Measurements from ENCODE around the gene PLAAT1.

Gene PLAAT1

DNA sequence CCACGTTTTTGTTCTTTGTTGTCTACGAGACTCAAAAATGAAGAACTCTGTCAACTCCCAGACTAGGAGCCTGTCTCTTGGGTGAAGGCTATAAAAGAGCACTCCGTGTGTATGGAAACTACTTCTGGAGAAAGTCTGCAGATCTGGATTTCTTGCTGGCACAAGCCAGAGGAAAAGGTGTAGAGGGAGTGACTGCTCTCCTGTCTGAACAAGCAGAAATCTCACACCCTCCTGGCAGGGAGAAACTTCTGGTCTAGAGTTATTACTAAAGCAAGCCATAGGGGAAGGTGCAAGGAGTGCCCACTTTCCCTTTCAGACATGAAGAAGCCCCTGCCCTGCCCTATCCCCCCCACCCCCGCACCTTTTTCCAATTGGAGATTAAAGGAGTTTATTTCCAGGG lies 9.5 kb downstream of the PLAAT1 start:
- no peak for DNase-seq

DNA sequence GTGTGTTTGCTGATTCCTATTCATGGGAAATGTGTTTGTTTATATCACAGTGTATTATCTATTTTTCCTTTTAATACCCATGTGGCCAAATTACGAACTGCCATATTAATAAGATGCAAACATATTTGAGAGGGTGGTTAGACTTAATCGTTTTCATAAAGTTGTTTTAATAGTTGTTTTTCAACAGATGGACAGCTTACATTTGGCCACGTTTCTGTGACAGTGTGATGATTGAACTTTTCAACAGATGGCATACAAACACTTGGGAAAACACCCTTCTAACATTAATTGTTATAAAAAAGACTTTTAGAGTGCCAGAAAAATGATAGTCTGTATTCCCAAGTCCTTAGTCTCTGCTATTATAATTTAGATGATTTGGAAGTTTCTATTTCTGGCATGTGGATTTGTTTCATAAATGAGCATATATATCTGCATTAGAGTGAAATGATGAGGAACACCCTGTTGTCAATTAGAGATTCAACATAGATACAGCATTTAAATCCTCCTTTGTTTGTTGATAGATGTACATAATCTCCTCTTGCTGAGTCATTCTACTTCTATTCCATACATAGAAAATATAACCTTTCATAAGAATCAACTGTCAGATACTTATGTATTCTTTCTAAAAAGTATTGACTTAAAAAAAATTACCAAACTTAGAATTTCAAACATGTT lies 13.1 kb downstream of the PLAAT1 start:
- DNase-seq: no peak

DNA sequence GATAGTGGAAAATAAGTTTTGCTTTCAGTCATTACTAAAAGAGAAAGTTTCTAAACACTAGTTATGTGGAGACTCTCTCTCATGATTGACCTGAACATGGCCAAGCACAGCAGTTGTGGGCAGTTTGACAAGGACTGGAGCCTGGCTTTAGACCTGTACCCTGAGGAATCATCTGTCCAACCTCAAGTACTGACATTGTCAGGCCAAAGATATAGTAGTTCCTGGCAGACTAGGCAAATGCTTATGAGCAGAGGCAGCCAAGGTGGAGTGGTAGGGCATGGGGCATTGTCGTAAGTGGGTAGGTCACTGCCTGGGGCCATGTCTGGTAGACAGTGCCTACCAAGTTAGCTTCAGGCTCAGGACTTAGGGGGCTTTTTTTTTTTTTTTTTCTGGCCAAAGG lies 20.9 kb downstream of the PLAAT1 start:
- DNase-seq: no peak

DNA sequence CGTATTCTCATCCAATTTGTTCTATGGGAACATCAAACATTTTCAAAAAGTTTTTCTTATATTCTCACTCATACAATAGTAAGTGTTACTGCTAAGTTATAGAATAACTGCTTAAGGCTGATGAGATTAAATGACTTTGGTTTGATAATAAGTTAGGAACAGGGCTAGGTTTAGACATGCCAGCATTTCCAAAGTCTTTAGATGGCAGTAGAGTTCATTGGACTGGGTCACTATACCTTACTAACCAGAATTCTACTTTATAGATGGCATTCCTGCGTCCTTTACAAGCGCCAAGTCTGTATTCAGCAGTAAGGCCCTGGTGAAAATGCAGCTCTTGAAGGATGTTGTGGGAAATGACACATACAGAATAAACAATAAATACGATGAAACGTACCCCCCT lies 21.7 kb downstream of the PLAAT1 start:
- no peak for DNase-seq

DNA sequence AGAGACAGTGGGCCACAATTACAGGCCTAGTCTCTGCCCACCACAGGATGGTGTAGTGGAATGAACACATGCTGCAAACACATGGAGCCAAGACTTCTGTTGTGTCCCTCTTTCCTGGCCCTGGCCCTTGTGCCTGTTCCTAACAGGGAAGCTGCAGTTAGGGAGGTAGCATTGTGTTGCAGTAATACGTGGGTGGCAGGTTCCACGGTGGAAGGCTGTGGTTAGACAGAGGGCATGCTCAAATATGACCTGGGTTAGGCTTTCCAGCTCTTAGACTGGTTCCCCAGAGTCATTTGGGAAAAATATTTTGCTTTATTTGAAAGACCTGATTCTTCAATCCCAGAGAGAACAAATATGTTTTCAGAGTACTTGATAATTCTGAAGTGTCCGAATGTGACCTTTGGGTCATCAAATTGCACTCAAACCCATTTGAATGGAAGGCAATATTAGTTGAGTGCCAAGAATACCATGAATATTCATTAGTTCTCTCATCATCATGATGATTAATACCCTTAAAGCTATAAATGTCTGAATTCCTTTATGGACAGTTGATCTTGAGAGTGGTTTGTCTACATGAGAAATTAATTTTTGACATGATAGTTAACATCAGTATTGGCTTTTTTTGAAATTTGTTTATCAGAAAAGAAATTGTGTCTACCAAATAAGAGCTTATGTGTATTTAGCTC lies 28.5 kb downstream of the PLAAT1 start:
- DNase-seq: no peak

DNA sequence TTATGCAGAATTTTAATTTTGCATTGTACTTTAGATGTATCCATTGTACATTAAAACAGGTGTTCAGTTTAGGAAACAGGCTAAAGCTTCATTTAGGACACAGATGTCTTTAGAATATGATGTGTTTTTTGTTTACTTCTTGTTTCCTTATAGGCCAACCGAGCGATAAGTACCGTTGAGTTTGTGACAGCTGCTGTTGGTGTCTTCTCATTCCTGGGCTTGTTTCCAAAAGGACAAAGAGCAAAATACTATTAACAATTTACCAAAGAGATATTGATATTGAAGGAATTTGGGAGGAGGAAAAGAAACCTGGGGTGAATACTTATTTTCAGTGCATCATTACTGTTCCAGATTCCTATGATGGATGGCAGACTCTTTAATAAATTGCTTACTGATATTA lies 29.4 kb downstream of the PLAAT1 start:
- DNase-seq: no peak

DNA sequence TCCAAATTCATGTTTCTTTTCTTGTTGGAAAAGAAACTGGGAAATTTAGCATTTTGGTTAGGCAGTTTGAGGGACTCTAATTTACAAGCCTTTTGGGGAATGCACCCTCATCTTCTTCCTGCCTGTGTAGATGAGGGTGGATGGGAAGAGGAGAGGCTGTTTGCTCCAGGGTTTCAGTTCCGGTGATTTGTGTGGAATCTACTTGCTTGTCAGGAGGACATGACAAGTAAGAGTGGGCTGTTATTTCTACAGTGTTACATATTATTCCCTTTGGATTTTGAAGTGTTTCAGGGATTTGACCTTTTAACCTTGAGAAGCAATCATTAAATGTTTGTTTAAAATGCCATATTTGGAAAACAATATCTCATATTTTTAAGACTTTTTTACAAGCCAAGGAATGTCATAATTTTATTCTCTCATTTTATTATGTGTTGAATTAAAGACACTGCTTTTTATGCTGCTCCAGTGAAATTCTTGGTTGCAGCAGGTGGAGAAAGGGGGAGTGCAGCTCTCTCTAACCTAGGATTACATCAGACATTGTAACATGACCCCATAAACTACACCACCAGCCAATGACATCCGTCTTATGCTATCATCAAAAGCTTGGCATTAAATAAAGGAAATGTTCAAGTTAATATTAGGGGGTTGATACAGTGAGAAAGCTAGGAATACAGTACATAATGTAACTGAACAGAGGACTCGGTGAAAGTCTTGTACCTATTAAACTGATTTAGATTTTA lies 30.2 kb downstream of the PLAAT1 start:
- no peak for DNase-seq

DNA sequence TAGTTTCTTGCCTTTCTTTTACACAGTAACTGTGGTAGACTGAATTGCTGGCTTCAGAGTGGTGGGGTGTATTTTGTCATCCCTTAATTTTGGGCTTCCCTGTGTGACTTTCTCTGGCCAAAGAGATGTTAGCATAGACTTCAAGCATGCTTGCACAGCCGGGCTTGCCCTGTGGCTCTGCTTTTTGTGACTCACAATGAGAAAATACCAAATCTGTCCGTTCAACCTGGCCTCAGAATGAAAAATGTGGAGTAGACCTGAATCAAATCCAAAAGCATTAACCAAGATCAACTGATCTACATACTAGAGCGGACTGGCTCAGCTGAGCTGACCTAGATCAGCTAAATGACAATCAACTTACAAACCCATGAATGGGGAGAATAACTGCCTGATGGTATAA lies 51.4 kb downstream of the PLAAT1 start:
- DNase-seq: no peak

DNA sequence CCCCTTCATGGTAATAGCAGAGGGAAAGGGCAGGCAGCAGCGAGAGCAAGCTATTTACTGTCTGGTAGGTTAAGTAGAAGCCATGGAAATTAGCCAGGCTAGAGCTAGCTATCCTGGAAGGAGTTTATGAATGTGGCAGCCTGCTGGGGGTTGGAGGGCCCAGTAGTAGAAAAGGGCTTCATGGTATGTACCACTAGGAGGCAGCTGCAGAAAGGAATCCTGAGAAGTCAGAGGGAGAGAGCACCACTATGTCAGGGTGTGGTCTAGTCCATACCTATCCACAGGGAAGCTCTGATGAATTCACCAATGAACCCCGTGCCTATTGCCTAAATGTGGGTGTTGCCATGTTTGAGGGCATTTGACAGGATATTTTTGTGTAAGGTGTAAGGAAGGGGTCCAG lies 55.0 kb downstream of the PLAAT1 start:
- no peak for DNase-seq

DNA sequence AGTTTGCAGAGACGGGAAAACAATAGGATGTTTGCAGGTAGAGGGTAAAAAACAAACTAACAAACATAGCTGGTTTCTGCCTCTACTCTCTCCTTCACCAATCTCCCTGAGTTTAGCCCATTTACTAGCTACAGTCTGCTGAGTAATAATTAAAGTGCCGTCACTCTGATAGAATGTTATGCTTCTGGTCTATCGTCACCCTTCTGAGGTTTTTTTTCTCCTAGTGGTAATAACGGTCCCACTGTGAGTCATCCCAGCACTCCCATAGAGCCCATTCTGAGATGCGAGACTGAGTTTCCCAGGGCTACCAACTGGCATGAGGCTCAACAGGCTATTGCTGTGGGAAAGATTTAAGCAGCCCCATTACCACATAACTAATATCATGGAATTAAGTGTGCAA lies 56.4 kb downstream of the PLAAT1 start:
- DNase-seq: no peak

DNA sequence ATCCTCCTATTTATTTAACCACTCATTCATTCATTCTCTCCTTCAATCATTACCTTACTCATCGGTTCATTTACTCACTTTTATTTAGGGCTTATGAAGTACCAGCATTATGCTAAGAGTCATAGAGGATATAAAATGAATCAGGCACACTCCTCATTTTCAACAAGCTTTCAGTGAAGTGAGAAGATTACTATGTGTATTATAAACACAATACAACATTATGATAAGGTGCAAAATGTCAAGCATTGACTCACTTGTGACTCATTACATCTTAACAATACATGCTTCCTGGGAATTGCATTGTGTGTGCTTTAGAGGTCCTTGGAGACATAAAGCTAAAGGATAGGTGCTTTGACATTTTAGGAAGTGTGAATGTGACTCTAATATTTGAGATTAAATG lies 60.4 kb downstream of the PLAAT1 start:
- DNase-seq: no peak

DNA sequence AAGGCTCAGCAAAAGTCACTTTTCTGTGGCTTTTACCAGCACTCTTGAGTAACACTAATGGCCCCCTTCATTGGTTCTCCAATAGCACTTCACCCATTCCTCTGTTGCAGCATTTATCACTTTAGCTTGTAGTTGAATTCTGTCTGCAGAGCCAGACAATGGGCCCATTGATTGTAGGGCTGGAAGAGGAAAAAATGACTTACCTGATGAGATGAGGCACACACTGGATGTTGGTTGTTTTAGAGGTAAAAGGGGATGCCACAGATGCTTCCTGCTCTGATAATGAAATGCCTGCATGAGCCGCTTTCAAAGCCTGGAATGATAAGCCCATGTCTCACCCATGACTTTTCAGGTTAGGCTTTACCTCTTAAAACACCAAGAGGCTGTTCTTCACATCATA lies 64.3 kb downstream of the PLAAT1 start:
- no peak for DNase-seq

DNA sequence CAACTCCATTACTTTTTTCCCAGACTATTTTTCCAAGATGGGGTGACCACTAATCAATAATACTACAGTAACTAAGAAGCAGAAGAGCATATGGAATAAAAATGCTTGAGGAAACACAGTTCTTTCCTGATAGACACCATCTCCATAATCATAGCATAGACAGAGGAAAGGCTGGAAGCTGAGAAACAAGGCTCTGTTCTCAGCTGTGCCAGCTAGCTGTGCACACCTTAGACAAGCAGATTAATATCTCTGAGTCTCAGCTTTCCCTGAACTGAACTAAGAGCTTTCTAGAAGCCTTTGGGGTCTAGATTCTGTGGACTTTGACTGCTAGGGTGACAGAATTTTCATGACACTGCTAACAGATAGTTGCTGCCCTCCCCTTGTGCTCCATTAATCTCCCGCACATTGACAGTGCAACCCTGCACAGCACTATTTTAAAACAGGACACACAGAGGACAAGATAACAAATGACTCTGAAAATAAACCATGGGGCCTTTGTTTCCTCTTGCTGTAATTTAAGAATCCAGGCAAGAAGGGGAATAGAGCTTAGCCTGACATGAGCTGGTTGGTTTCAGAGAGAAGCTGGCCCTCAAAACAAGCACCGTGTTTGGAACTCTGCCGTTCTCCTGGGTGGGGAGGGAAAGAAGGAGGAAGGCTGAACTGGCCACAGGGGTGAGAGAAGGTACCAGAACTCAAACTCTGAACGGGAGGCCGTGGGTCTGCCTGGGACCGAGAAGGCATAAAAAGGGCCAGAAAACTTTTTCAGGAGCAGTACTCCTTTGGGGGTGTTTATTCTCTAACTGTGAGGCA lies 70.1 kb downstream of the PLAAT1 start:
- DNase-seq: peak; percentile 17

DNA sequence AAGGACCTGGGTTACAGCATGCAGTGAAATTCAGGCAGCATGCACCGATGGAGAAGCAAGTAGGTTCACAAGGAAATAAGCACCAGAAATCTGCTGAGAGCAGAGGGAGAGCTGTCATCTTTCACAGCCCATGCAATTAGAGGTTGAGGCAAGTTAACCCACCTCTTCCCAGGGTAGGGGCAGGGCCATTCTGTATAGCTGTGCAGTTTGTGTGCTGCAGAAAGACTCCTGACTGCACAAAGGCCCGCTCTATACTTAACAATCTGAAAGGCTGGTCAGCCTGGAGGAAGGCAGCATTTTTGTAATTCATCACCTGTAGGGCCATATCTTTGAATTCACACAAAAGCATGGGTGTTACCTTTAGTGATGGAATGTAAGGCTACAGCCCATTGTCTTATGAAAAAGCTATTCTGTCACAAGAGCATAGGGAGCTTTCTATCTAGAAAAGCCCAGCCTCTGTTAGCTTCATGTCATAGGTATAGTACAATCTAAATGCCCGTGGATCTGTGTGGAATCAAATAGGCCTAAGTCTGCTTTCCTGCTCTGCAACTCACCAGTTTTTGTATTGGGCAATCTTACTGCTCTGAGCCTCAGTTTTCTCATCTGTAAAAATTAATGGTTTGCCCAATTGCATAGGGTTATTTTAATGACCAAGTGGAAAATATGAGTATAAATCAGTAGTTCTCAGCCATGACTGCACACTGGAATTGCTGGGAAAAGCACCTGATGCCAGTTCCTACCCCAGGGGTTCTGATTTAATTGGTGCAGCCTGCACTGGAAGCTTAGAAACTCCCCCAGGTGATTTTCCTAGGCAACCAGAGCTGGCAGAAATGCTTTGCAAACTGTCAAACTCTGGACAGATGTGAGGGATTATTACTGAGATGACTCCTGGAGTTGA lies 72.3 kb downstream of the PLAAT1 start:
- DNase-seq: no peak

DNA sequence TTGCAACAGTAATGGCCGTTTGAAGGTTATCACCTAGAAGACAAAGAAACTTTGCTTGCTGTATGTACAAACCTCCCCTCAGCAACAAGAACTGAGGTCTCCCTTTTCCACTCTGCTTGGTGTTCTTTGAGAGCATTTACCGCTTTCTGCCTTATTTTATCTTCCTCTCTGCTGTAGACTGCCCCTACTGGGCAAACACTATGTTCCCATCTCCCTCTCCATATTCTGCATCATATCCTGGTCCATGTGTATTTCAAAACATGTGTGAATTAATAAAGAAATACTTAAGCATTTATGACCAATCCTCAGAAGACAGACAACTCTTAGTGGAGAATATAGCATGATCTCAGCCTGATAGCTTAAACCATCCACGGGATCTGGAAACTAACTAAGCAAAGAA lies 73.1 kb downstream of the PLAAT1 start:
- DNase-seq: no peak

DNA sequence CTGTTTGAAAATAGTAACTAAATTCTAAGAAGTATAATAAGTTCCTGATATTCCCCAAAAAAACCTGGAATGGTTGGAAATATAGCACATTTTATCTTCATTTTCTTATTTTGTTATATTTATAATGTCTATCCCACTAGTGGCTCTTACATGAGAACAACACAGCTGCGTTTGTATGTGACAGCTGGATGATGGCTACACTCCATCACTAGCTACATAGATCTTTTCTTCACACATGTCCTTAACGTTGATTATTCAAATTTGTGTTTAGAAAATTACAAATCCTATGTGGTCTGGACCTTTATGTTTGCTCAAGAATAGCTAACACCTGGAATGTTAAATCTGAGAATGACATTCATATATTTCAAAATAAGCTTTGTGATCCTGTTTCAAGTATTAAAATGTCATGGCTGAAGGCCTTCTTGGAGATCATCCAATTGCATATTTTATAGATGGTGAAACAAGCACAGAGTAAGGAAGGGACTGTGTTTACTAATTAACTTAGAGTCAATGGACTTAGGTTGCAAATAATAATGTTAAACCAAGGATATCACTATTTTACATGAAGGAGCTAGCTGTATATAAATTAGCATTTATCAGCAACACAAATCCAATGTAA lies 76.8 kb downstream of the PLAAT1 start:
- no peak for DNase-seq
